ENCODE data around the gene ADARB2.

GRCh38 chr10:1502451-1502850, 234.9 kb downstream of the ADARB2 start:
- TF ChIP-seq, protein P1, sequence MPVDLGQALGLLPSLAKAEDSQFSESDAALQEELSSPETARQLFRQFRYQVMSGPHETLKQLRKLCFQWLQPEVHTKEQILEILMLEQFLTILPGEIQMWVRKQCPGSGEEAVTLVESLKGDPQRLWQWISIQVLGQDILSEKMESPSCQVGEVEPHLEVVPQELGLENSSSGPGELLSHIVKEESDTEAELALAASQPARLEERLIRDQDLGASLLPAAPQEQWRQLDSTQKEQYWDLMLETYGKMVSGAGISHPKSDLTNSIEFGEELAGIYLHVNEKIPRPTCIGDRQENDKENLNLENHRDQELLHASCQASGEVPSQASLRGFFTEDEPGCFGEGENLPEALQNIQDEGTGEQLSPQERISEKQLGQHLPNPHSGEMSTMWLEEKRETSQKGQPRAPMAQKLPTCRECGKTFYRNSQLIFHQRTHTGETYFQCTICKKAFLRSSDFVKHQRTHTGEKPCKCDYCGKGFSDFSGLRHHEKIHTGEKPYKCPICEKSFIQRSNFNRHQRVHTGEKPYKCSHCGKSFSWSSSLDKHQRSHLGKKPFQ (tag by site-specific recombination; IDR thresholded peaks at IDR 0.05) = no peak
- TF ChIP-seq REST (tag by site-specific recombination; IDR thresholded peaks at IDR 0.05) (no peak), ZNF354C (tag by site-specific recombination; IDR thresholded peaks at IDR 0.05; ENCODE audit: borderline replicate concordance, low read depth) (no peak), ZFP41 (tag by site-specific recombination; IDR thresholded peaks at IDR 0.05; ENCODE audit: borderline replicate concordance) (no peak), ZNF335 (tag by site-specific recombination; conservative IDR thresholded peaks at IDR 0.05) (no peak), ZSCAN16 (tag by site-specific recombination; IDR thresholded peaks at IDR 0.05) (no peak)
- TF ChIP-seq, protein P2, sequence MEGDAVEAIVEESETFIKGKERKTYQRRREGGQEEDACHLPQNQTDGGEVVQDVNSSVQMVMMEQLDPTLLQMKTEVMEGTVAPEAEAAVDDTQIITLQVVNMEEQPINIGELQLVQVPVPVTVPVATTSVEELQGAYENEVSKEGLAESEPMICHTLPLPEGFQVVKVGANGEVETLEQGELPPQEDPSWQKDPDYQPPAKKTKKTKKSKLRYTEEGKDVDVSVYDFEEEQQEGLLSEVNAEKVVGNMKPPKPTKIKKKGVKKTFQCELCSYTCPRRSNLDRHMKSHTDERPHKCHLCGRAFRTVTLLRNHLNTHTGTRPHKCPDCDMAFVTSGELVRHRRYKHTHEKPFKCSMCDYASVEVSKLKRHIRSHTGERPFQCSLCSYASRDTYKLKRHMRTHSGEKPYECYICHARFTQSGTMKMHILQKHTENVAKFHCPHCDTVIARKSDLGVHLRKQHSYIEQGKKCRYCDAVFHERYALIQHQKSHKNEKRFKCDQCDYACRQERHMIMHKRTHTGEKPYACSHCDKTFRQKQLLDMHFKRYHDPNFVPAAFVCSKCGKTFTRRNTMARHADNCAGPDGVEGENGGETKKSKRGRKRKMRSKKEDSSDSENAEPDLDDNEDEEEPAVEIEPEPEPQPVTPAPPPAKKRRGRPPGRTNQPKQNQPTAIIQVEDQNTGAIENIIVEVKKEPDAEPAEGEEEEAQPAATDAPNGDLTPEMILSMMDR (tag by site-specific recombination; IDR thresholded peaks at IDR 0.05) = no peak
